NCI-H69 (cell line): ENCODE measurements around the gene EIF1AX.
"Not testable (repeated sequence)": the region's sequence is repeated elsewhere in the genome, so short reads cannot be mapped to it uniquely, and the experiment has no call there.

Experiments
- DNase-seq: peaks from one replicate; lab custom pipeline; 2025; lab: John Stamatoyannopoulos, UW

Gene EIF1AX

GRCh38 chrX:20141281-20142220 lies at the start of gene EIF1AX:
TSS of gene EIF1AX (minus strand) at chrX:20141838. CDS start at chrX:20141640, 198 bp downstream.
- DNase-seq, result peak; percentile 98

GRCh38 chrX:20189171-20189570 lies 47.5 kb upstream of the EIF1AX start:
- DNase-seq, result no peak

GRCh38 chrX:20181598-20182329 lies 40.1 kb upstream of the EIF1AX start:
- DNase-seq, result no peak

GRCh38 chrX:20177093-20177492 lies 35.5 kb upstream of the EIF1AX start:
- no peak for DNase-seq

- no peak for DNase-seq
Observed at GRCh38 chrX:20173856-20174255, 32.2 kb upstream of the EIF1AX start.

- no peak for DNase-seq
Observed at GRCh38 chrX:20173313-20173712, 31.7 kb upstream of the EIF1AX start.

- no peak for DNase-seq
Observed at GRCh38 chrX:20171887-20172286, 30.2 kb upstream of the EIF1AX start.

GRCh38 chrX:20162516-20162915 lies 20.9 kb upstream of the EIF1AX start:
- DNase-seq, result not testable (repeated sequence)

GRCh38 chrX:20159797-20160385 lies 18.3 kb upstream of the EIF1AX start:
- DNase-seq, result no peak

- DNase-seq, result no peak
Observed at GRCh38 chrX:20151689-20152088, 10.1 kb upstream of the EIF1AX start.

- DNase-seq, result no peak
Observed at GRCh38 chrX:20149326-20149725, 7.7 kb upstream of the EIF1AX start.

- no peak for DNase-seq
Observed at GRCh38 chrX:20147561-20147960, 5.9 kb upstream of the EIF1AX start.

GRCh38 chrX:20144491-20144890 lies 2.9 kb upstream of the EIF1AX start:
- DNase-seq, result no peak

GRCh38 chrX:20143561-20143960 lies 1.9 kb upstream of the EIF1AX start:
- DNase-seq, result peak; percentile 16

- DNase-seq, result no peak
Observed at GRCh38 chrX:20143111-20143510, 1.5 kb upstream of the EIF1AX start.

GRCh38 chrX:20140420-20140819 lies 1.2 kb downstream of the EIF1AX start:
- peak; percentile 29 for DNase-seq

GRCh38 chrX:20139966-20140365 lies 1.7 kb downstream of the EIF1AX start:
- no peak for DNase-seq

GRCh38 chrX:20135944-20136343 lies 5.7 kb downstream of the EIF1AX start:
- DNase-seq, result no peak

- no peak for DNase-seq
Observed at GRCh38 chrX:20132666-20133065, 9.0 kb downstream of the EIF1AX start.

GRCh38 chrX:20130357-20130756 lies 11.3 kb downstream of the EIF1AX start:
- DNase-seq, result no peak

- no peak for DNase-seq
Observed at GRCh38 chrX:20129547-20129946, 12.1 kb downstream of the EIF1AX start.

GRCh38 chrX:20128670-20129069 lies 13.0 kb downstream of the EIF1AX start:
- DNase-seq, result peak; percentile 5

- not testable (repeated sequence) for DNase-seq
Observed at GRCh38 chrX:20127440-20127839, 14.2 kb downstream of the EIF1AX start.
